ENCODE data around the gene TSHZ2. TPM values are rescaled to one million over a fixed set of nuclear protein-coding genes. Genes with fewer than 3 reads are reported as not detected.
"Not testable (repeated sequence)": the region's sequence is repeated elsewhere in the genome, so short reads cannot be mapped to it uniquely, and the experiment has no call there.

The TSHZ2 gene
- total and polyA plus RNA-seq, 11 donors = 1.8 to 12.1 (median 3.7) TPM

GRCh38 chr20:53533500-53533899, 561.3 kb downstream of the TSHZ2 start:
- DNase-seq (no peak), ATAC-seq (no peak)
- Histone ChIP-seq H3K27me3 (no peaks in the 10 kb centered on the region), H3K27ac (no peak overlapping the region), H3K4me3 (no peak overlapping the region), H3K36me3 (no peaks in the 10 kb centered on the region), H3K4me1 (peaks cover 0 to 5% (median 0%) of the 10 kb centered on the region in 12 donors), H3K9me3 (no peaks in the 10 kb centered on the region)
- WGBS, 4 donors = 90 to 97% (median 96%) methylated on average over 1 of the region's 1 CpG
- TF ChIP-seq POLR2A (IDR thresholded peaks at IDR 0.05) (no peak), CTCF (IDR thresholded peaks at IDR 0.05) (no peak)
- intact Hi-C loops (cut with DNase I) = no loop called here

DNA sequence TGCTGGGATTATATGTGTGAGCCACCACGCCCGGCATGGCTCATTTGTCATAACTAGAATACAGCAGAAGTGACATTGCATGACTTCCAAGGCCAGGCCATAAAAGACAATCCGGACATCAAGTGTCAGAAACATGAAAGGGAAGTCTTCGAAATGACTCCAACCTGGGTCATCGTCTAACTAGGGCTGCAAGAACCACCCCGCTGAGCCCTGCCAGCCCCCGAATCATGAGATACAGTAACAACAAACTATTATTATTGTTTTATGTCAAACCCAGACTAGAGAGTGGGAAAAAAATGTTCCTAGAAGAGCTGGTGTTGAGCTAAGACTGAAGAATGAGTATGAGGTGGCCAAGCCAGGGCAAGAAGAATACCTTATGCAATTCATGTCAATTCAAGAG, 561.9 kb downstream of the TSHZ2 start:
- peaks cover 0 to 5% (median 0%) of the 10 kb centered on the region in 12 donors for H3K4me1 ChIP-seq
- intact Hi-C loops (cut with DNase I) = no loop called here
- DNase-seq (no peak), ATAC-seq (no peak)
- H3K27me3 ChIP-seq = no peaks in the 10 kb centered on the region
- TF ChIP-seq POLR2A (IDR thresholded peaks at IDR 0.05) = no peak
- no peak for TF ChIP-seq CTCF (IDR thresholded peaks at IDR 0.05)
- no peak overlapping the region for H3K4me3 ChIP-seq
- H3K9me3 ChIP-seq = no peaks in the 10 kb centered on the region
- H3K27ac ChIP-seq = no peak overlapping the region
- no peaks in the 10 kb centered on the region for H3K36me3 ChIP-seq
- 79 to 99% (median 89%) methylated on average over 7 of the region's 7 CpGs for WGBS, 4 donors

GRCh38 chr20:53535878-53536277, 563.7 kb downstream of the TSHZ2 start:
- peaks cover 0 to 5% (median 0%) of the 10 kb centered on the region in 12 donors for H3K4me1 ChIP-seq
- 84 to 95% (median 90%) methylated on average over 4 of the region's 4 CpGs for WGBS, 4 donors
- no peak for DNase-seq
- TF ChIP-seq POLR2A (IDR thresholded peaks at IDR 0.05) (no peak), CTCF (IDR thresholded peaks at IDR 0.05) (no peak)
- intact Hi-C loops (cut with DNase I) = no loop called here
- no peak for ATAC-seq
- no peak overlapping the region for H3K4me3 ChIP-seq
- no peaks in the 10 kb centered on the region for H3K36me3 ChIP-seq
- H3K27me3 ChIP-seq = no peaks in the 10 kb centered on the region
- H3K27ac ChIP-seq = no peak overlapping the region
- no peaks in the 10 kb centered on the region for H3K9me3 ChIP-seq

GRCh38 chr20:53536382-53536781, 564.2 kb downstream of the TSHZ2 start:
- intact Hi-C loops (cut with DNase I); H3K36me3 ChIP-seq; ATAC-seq; H3K9me3 ChIP-seq; H3K4me3 ChIP-seq; H3K4me1 ChIP-seq; DNase-seq; H3K27me3 ChIP-seq; H3K27ac ChIP-seq: not testable (repeated sequence)
- 86 to 92% (median 90%) methylated on average over 3 of the region's 3 CpGs for WGBS, 4 donors

GRCh38 chr20:53539516-53539915, 567.4 kb downstream of the TSHZ2 start:
- ATAC-seq (no peak), DNase-seq (no peak)
- intact Hi-C loops (cut with DNase I) = no loop called here
- Histone ChIP-seq H3K36me3 (no peaks in the 10 kb centered on the region), H3K27ac (no peak overlapping the region), H3K9me3 (no peaks in the 10 kb centered on the region), H3K27me3 (no peaks in the 10 kb centered on the region), H3K4me3 (no peak overlapping the region), H3K4me1 (no peaks in the 10 kb centered on the region)
- 45 to 53% (median 48%) methylated on average over 3 to 4 of the region's 4 CpGs for WGBS, 4 donors
- TF ChIP-seq POLR2A (IDR thresholded peaks at IDR 0.05) (no peak), CTCF (IDR thresholded peaks at IDR 0.05) (no peak)

Measured in heart left ventricle (tissue), 16 donors.